Activated gamma-delta T cell (primary cell): ENCODE data around the gene VPS54.
"Not testable (repeated sequence)": the region's sequence is repeated elsewhere in the genome, so short reads cannot be mapped to it uniquely, and the experiment has no call there.

Experiments
- DNase-seq: peaks from one replicate; lab custom pipeline; 2025; lab: John Stamatoyannopoulos, UW

VPS54 gene

DNA sequence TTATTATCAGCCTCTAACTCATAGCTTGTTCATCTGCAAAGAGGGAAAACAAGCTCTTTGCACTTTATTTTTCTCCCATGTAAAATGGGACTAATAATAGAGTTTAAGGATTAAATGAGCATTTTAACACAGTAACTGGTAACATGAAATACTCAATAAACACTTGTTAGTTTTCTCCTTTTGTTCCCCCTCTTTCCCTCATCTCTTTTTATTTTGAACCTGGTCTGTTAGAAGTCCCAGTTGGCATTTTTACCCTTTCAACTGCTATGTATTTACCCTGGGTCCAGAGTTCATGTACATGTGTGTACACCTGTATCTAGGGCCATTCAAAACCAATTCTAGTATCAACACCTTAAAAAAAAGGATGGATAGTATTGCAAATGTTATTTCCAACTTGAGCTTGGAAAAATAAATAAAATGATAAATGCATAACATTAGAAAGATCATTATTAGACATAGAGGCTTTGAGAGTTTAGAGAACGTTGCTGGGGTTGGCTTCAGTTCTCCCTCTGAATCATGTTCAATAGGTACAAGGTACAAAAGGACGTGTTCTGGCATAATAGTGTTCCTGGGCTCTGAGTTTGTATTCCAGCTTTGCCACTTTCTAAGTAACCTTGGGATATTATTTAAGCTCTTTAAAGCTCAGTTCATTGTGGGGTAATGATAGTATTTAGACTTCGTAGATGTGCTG is 5.2 kb upstream of the VPS54 start:
- no peak for DNase-seq

- DNase-seq, result no peak
Measured at GRCh38 chr2:64023485-64024258, 4.4 kb upstream of the VPS54 start.

DNA sequence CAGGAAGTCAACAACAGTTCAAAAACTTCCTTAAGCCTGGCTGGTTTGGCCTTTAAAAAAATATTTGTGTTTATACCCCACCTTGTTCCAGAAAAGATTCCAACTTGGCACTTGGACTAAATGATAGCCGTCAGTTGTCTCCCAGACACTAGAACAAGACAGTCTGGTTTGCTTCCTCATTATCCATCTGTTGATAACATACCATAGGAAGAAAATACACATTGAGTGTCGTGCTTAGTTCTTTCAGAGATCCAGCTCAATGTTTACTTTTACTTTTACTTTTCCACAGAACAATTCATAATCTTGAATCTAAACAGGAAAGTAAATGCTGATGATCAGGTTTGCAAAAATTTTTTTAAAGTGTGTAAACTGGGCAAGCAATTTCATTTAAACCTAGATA is 2.4 kb upstream of the VPS54 start:
- DNase-seq, result no peak

GRCh38 chr2:64019975-64020528 is 824 bp upstream of the VPS54 start:
- no peak for DNase-seq

- DNase-seq, result no peak
Measured at GRCh38 chr2:64018701-64019082, 536 bp downstream of the VPS54 start.

DNA sequence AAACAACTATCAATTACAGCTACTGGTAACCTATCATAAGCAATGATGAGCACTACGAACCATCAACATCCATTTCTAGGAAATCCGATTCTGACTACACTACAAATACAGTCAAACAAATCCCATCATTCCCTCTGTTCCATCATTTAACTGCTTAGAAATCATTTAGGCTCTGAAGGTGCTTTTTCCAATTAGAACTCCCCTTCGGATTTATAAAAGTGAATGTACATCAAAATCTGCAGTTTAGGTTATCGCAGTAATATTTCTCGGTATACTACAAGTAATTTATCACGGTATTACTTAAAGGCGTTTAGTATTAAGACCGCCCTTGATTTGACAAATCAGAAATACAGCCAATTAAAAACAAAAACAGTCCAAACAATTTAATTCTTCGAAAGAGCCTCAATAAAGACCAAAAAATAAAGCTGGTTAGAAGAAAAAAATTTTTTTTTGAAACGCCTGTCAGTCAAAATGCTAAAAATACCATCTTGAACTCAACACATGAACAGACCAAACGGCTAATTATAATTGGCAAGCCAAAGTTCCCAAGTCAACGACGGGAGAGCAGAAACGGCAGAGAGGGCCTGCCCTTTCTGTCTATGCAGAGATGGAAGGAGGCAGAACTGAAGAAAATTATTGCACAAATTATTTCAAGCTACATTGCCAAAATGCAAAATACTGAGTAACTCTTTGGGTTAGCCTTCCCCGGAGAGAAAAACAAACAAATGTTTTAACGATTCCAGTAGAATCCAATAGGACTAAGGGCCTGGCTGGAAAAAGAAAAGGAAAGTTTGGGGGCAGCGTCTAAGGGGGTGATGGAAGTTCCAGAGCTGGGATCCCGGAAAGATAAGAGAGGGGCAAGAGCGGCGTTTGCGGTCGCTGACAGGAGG is 1.2 kb downstream of the VPS54 start:
- DNase-seq, result no peak

DNA sequence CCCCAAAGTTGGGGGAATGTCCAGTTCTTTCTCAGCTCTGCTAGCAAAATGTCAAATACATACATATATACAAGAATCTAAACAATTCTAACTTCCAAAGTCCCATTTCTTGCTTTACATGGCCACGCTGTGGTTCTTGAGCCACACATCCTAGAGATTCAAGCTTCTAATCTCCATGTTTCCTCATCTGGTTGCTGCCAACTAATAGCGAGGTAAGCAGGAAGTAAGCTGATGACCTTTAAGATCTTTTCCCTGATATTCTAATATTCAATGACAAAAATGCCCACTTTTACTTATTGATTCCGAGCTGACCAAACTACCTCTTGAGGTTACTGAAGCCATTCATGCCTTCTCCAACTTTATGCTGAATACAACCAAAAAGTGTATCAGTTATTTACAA is 3.3 kb downstream of the VPS54 start:
- DNase-seq, result no peak

GRCh38 chr2:64015391-64015790 is 3.8 kb downstream of the VPS54 start:
- no peak for DNase-seq

- no peak for DNase-seq
Measured at GRCh38 chr2:64014628-64015027, 4.6 kb downstream of the VPS54 start.

DNA sequence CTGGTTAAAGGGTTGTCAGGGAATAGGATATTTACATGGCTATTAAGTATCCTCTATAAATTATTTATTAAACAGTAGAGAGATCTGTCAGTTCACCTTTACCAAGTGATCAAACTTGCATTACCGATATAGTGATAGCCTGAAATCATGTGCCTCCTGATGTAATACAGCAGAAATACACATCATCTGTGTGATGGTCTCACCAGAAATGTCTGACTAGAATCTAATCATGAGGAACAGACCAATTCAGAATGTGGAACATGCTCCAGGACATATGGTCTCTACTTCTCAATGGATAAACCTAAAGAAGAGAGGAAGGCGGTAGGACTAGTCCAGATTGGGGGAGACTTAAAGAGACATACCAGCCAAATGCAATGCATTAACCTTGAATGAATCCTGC is 6.2 kb downstream of the VPS54 start:
- DNase-seq, result no peak

DNA sequence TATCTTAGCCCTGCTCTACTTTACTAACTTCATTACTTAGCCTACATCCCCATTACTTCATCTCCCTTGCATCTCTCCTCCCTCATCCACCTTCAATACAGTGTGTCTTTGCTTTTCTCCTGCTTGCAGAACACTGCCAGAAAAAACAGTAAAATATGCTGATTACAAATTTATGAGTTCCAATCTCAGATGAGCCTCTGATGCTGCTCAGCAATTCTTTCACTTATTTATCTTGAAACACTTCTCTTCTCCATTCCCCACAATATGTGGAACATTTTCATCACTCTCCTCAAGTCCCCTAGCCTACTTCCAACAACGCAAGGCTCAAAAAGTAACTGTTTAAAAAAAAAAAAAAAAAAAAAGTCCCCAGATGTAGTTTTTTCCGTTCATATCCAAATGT is 7.1 kb downstream of the VPS54 start:
- no peak for DNase-seq

DNA sequence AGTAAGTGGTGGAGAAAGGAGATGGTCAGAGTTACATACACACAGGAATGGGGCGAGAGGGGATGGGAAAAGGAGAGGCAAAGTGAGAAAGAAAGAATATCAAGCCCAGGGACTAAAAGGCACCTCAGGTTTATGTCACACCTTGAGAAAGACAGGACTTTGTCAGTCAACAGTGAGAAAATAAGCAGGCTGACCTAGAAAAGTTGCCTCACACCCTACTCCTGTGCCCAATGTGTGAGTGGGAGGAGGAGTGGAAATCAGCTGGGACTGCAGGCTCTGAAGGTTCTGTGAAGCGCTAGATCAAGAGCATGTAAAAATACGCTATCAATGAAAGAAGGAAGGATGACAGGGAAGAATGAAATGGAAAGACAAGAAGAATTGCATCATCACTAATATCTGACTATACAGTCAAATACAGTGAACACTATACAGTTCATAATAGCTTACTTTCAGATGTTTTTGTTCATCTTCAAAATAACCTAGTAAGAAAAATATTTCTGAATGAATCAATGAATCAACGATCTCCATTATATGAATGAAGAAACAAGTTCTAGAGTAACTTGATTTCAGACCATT is 10.7 kb downstream of the VPS54 start:
- DNase-seq, result no peak

GRCh38 chr2:64007924-64008323 is 11.3 kb downstream of the VPS54 start:
- DNase-seq, result no peak

GRCh38 chr2:64005707-64006356 is 13.4 kb downstream of the VPS54 start:
- DNase-seq, result no peak

DNA sequence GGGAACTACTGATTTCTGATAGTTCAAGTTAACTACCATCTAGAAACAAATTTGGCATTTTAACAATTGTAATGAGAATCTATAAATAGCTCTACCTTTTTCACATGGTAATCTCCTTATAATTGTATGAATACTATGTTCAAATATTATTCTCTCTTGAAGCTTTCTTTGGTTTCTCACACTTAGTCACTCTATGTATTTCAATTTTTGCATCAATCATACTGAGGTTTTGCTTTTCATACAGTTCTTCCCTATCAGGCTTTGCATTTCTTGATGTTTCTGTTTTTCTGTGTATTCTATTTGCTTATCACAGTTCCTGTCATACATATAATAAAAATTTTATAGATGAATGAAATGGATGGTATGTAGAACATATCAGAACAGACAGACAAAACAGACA is 16.0 kb downstream of the VPS54 start:
- no peak for DNase-seq

GRCh38 chr2:64001382-64002101 is 17.7 kb downstream of the VPS54 start:
- no peak for DNase-seq

GRCh38 chr2:64000630-64001381 is 18.4 kb downstream of the VPS54 start:
- DNase-seq, result no peak

DNA sequence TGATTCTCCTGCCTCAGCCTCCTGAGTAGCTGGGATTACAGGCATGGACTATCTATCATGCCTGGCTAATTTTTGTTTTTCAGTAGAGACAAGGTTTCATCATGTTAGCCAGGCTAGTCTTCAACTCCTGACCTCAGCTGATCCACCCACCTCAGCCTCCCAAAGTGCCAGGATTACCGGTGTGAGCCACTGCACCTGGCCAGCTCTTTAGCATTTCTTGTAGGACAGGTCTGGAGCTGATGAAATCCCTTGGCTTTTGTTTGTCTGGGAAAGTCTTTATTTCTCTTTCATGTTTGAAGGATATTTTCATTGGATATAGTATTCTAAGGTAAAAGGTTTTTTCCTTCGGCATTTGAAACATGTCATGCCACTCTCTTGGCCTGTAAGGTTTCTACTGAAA is 20.2 kb downstream of the VPS54 start:
- no peak for DNase-seq

GRCh38 chr2:63996582-63997198 is 22.5 kb downstream of the VPS54 start:
- not testable (repeated sequence) for DNase-seq
